IMR-90 (cell line): ENCODE results near the gene ADAMTS9. TPM values are rescaled to one million over a fixed set of nuclear protein-coding genes. Genes with fewer than 3 reads are reported as not detected.

Experiments
- ATAC-seq: fragments of 200-7000 bp; cut with Tn5 transposase; 2 replicates; pipeline ENCODE4 v1.9.1; 2020; ENCODE audit warnings: low read depth, mild to moderate bottlenecking, moderate library complexity
- BruUV-seq: library from RNA; stranded (reverse); fragments of 400-500 nt; replicated peaks from 2 replicates; lab custom pipeline; 2021; lab: Mats Ljungman, UMichigan
- CTCF ChIA-PET: fragments of 300-600 bp; formaldehyde crosslinking; extraction: SDS; loops from one replicate; lab custom pipeline; 2021; ENCODE audit warnings: antibody characterized with exemption; lab: Yijun Ruan, JAX
- POLR2A ChIA-PET: fragments of 300-600 bp; sonication (Branson Sonifier 250); formaldehyde crosslinking; loops from one replicate; lab custom pipeline; 2022; ENCODE audit warnings: antibody characterized with exemption; ENCODE audit not compliant: unreplicated experiment; lab: Charles Lee
- DNase-seq: peaks from one replicate; pipeline ENCODE4 v3.0.0; 2013
- H2AFZ ChIP-seq: replicated peaks from 2 replicates; pipeline ENCODE3; 2013; ENCODE audit warnings: low read length, mild to moderate bottlenecking; ENCODE audit not compliant: poor library complexity
- H2AK5ac ChIP-seq: 2 replicates; pipeline ENCODE4 v1.6.1; 2013; ENCODE audit warnings: low read depth, low read length, inconsistent platforms
- H2AK9ac ChIP-seq: replicated peaks from 2 replicates; pipeline ENCODE3; 2013; ENCODE audit warnings: mild to moderate bottlenecking, low read depth, low read length, moderate library complexity; ENCODE audit not compliant: poor library complexity
- H2BK120ac ChIP-seq: 2 replicates; pipeline ENCODE4 v1.6.1; 2013; ENCODE audit warnings: low read depth, low read length, inconsistent platforms
- H2BK15ac ChIP-seq: 3 replicates; pipeline ENCODE4 v1.6.1; 2013; ENCODE audit warnings: low read depth, low read length, inconsistent platforms
- H2BK20ac ChIP-seq: 2 replicates; pipeline ENCODE4 v1.6.1; 2013; ENCODE audit warnings: low read depth, mild to moderate bottlenecking, inconsistent platforms, low read length, moderate library complexity
- H2BK5ac ChIP-seq: 2 replicates; pipeline ENCODE4 v1.6.1; 2013; ENCODE audit warnings: mild to moderate bottlenecking, low read depth, low read length, inconsistent platforms; ENCODE audit not compliant: poor library complexity, severe bottlenecking
- H3K14ac ChIP-seq: replicated peaks from 2 replicates; pipeline ENCODE4 v1.6.1; 2013; ENCODE audit warnings: low read depth, low read length, inconsistent platforms
- H3K18ac ChIP-seq: 2 replicates; pipeline ENCODE4 v1.6.1; 2013; ENCODE audit warnings: low read depth, low read length, control low read depth
- H3K23ac ChIP-seq: 2 replicates; pipeline ENCODE4 v1.6.1; 2013; ENCODE audit warnings: low read depth, low read length, inconsistent platforms
- H3K27ac ChIP-seq: 2 replicates; pipeline ENCODE4 v1.5.1; 2013; ENCODE audit warnings: mild to moderate bottlenecking, control low read depth, low read length; ENCODE audit not compliant: insufficient read depth
- H3K27me3 ChIP-seq: 2 replicates; pipeline ENCODE4 v1.6.1; 2013; ENCODE audit warnings: low read length; ENCODE audit not compliant: control insufficient read depth, insufficient read depth
- H3K36me3 ChIP-seq: 2 replicates; pipeline ENCODE4 v1.6.1; 2013; ENCODE audit warnings: low read length, mixed read lengths; ENCODE audit not compliant: control insufficient read depth, insufficient read depth
- H3K4ac ChIP-seq: 2 replicates; pipeline ENCODE4 v1.6.1; 2013; ENCODE audit warnings: low read depth, low read length, inconsistent platforms
- H3K4me1 ChIP-seq: 2 replicates; pipeline ENCODE4 v1.6.1; 2013; ENCODE audit warnings: low read length, mixed read lengths; ENCODE audit not compliant: control insufficient read depth, insufficient read depth
- H3K4me2 ChIP-seq: 2 replicates; pipeline ENCODE4 v1.6.1; 2013; ENCODE audit warnings: low read depth, mild to moderate bottlenecking, control low read depth, low read length, moderate library complexity
- H3K4me3 ChIP-seq: 2 replicates; pipeline ENCODE4 v1.5.1; 2013; ENCODE audit warnings: low read depth, mild to moderate bottlenecking, control low read depth, low read length, moderate library complexity; ENCODE audit not compliant: insufficient read depth
- H3K56ac ChIP-seq: 2 replicates; pipeline ENCODE4 v1.6.1; 2013; ENCODE audit warnings: low read length, inconsistent platforms; ENCODE audit not compliant: insufficient read depth; ENCODE audit errors: extremely low read depth
- H3K79me1 ChIP-seq, 2 experiments: 2 replicates each; pipeline ENCODE4 v1.6.1; 2013; ENCODE audit warnings: low read length in 2 of 2, inconsistent platforms in 1 of 2, low read depth in 1 of 2
- H3K9ac ChIP-seq: 2 replicates; pipeline ENCODE4 v1.6.1; 2013; ENCODE audit warnings: low read depth, low read length, control low read depth
- H3K9me1 ChIP-seq: 2 replicates; pipeline ENCODE4 v1.6.1; 2013; ENCODE audit warnings: low read length, inconsistent platforms; ENCODE audit not compliant: insufficient read depth
- H3K9me3 ChIP-seq: 2 replicates; pipeline ENCODE4 v1.6.1; 2013; ENCODE audit warnings: low read length; ENCODE audit not compliant: control insufficient read depth, insufficient read depth
- H4K20me1 ChIP-seq: 2 replicates; pipeline ENCODE4 v1.6.1; 2013; ENCODE audit warnings: low read length, inconsistent platforms; ENCODE audit not compliant: insufficient read depth
- H4K5ac ChIP-seq: 2 replicates; pipeline ENCODE4 v1.6.1; 2013; ENCODE audit warnings: mild to moderate bottlenecking, low read depth, low read length, control low read depth
- H4K8ac ChIP-seq, 2 experiments: 2 replicates each; pipeline ENCODE4 v1.6.1; 2013; ENCODE audit warnings: low read depth in 2 of 2, low read length in 2 of 2, control low read depth in 1 of 2, inconsistent platforms in 1 of 2
- H4K91ac ChIP-seq: 2 replicates; pipeline ENCODE4 v1.6.1; 2013; ENCODE audit warnings: low read depth, low read length, inconsistent platforms; ENCODE audit not compliant: insufficient read depth
- FOS ChIP-seq: fragments of 150-350 bp; IDR thresholded peaks from 2 replicates; pipeline ENCODE4 v1.6.1; 2016; ENCODE audit warnings: low read depth, low read length
- POLR2A ChIP-seq: IDR thresholded peaks from 2 replicates; pipeline ENCODE4 v1.6.1; 2012; ENCODE audit warnings: mild to moderate bottlenecking, low read depth, low read length
- RCOR1 ChIP-seq: IDR thresholded peaks from 2 replicates; pipeline ENCODE4 v1.6.1; 2012; ENCODE audit warnings: mild to moderate bottlenecking, low read length, improper control_type of control experiment; ENCODE audit not compliant: insufficient replicate concordance
- RFX5 ChIP-seq: IDR thresholded peaks from 2 replicates; pipeline ENCODE4 v1.8.0; 2012; ENCODE audit warnings: low read depth, mild to moderate bottlenecking, low read length, moderate library complexity
- SMC3 ChIP-seq: fragments of 150-350 bp; IDR thresholded peaks from 2 replicates; pipeline ENCODE4 v1.6.1; 2016; ENCODE audit warnings: low read depth, mild to moderate bottlenecking, antibody characterized with exemption, low read length, moderate library complexity
- WGBS, 2 experiments: methylation state at CpG; one replicate each; pipeline versions ENCODE4 v1.1.5 to v1.1.7; 2013; ENCODE audit warnings: missing lambda C conversion rate in 2 of 2; ENCODE audit not compliant: insufficient read length in 1 of 2; ENCODE audit errors: extremely low coverage in 2 of 2; 5-methylcytosine and 5-hydroxymethylcytosine counted together
- dilution Hi-C: fragments of 300-500 bp; cut with HindIII; formaldehyde crosslinking; loops from one replicate; pipeline ENCODE4 v1.14.3; 2018; ENCODE audit warnings: low sequenced_read_pairs; ENCODE audit not compliant: unreplicated experiment
- in situ Hi-C: fragments of 300-500 bp; cut with MboI; formaldehyde crosslinking; loops from 3 replicates; pipeline ENCODE4 v1.14.3; 2019; ENCODE audit warnings: low sequenced_read_pairs, inconsistent platforms, mixed read lengths
- intact Hi-C: fragments of 100-400 bp; cut with micrococcal nuclease; formaldehyde crosslinking; loops from 2 replicates; pipeline ENCODE4 v1.10.0; 2022
- polyA plus RNA-seq, 3 experiments: library from polyadenylated mRNA; depleted of rRNA; stranded (reverse); fragments of >200 nt; gene quantifications; 2 replicates each; pipeline ENCODE4 v1.2.3, GENCODE V29; 2012; ENCODE audit warnings: low replicate concordance in 1 of 3
- total RNA-seq: library from RNA; depleted of rRNA; stranded (reverse); fragments of >200 nt; gene quantifications from 2 replicates; pipeline ENCODE4 v1.2.3, GENCODE V29; 2012
- TF ChIP-seq, protein P1 (sequence below): fragments of 150-350 bp; IDR thresholded peaks from 2 replicates; pipeline ENCODE4 v1.6.1; 2017; ENCODE audit warnings: mild to moderate bottlenecking, antibody characterized with exemption, low read length, low read depth
- TF ChIP-seq, protein P2 (sequence below): conservative IDR thresholded peaks from 2 replicates; pipeline ENCODE4 v1.5.1; 2012; ENCODE audit warnings: mild to moderate bottlenecking, low read depth, low read length, improper control_type of control experiment

The ADAMTS9 gene
- total and polyA plus RNA-seq, 2 of the 4 experiments (the other 2 are of a cell fraction) = 0.55 to 1.1 TPM

- DNase-seq = no peak
- no CpG with 5 or more reads among the region's 3 CpGs for WGBS, 2 experiments
- Histone ChIP-seq H3K14ac (no peak overlapping the region), H4K20me1 (no peaks in the 10 kb centered on the region), H4K5ac (no peak overlapping the region), H3K23ac (no peak overlapping the region), H4K91ac (no peak overlapping the region), H3K4me1 (peaks cover 2% of the 10 kb centered on the region; the same call in 1 of the 2 replicates), H3K56ac (no peak overlapping the region), H3K36me3 (peaks cover 4% of the 10 kb centered on the region; the same call in 1 of the 2 replicates), H2BK5ac (no peak overlapping the region), H3K4me2 (no peak overlapping the region), H3K18ac (no peak overlapping the region), H2BK120ac (no peak overlapping the region), H2AK9ac (no peak overlapping the region), H3K27me3 (no peaks in the 10 kb centered on the region), H3K4me3 (no peak overlapping the region), H2AFZ (no peak overlapping the region), H3K27ac (no peak overlapping the region), H3K79me1 (no peaks in the 10 kb centered on the region), H4K8ac (no peak overlapping the region), H2AK5ac (no peak overlapping the region), H3K9ac (no peak overlapping the region), H2BK15ac (no peak overlapping the region), H3K9me1 (0 out of 2 replicates have a peak, but pooled peaks cover 2% of the 10 kb centered on the region), H3K9me3 (0 out of 2 replicates have a peak, but pooled peaks cover 2% of the 10 kb centered on the region), H2BK20ac (no peak overlapping the region), H3K4ac (no peak overlapping the region)
- ChIA-PET CTCF (no interaction called here), POLR2A (no interaction called here)
- intact Hi-C loops = no loop called here
- no TSS peak for BruUV-seq
- ATAC-seq = no peak
- in situ Hi-C loops = no loop called here
- TF ChIP-seq FOS (no peak), POLR2A (no peak), RCOR1 (no peak), RFX5 (no peak), SMC3 (no peak)
- TF ChIP-seq, protein P1, sequence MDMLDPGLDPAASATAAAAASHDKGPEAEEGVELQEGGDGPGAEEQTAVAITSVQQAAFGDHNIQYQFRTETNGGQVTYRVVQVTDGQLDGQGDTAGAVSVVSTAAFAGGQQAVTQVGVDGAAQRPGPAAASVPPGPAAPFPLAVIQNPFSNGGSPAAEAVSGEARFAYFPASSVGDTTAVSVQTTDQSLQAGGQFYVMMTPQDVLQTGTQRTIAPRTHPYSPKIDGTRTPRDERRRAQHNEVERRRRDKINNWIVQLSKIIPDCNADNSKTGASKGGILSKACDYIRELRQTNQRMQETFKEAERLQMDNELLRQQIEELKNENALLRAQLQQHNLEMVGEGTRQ = no peak
- TF ChIP-seq, protein P2, sequence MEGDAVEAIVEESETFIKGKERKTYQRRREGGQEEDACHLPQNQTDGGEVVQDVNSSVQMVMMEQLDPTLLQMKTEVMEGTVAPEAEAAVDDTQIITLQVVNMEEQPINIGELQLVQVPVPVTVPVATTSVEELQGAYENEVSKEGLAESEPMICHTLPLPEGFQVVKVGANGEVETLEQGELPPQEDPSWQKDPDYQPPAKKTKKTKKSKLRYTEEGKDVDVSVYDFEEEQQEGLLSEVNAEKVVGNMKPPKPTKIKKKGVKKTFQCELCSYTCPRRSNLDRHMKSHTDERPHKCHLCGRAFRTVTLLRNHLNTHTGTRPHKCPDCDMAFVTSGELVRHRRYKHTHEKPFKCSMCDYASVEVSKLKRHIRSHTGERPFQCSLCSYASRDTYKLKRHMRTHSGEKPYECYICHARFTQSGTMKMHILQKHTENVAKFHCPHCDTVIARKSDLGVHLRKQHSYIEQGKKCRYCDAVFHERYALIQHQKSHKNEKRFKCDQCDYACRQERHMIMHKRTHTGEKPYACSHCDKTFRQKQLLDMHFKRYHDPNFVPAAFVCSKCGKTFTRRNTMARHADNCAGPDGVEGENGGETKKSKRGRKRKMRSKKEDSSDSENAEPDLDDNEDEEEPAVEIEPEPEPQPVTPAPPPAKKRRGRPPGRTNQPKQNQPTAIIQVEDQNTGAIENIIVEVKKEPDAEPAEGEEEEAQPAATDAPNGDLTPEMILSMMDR = no peak
- dilution Hi-C loops = no loop called here
Observed at GRCh38 chr3:64523324-64523723, 164.5 kb downstream of the ADAMTS9 start.
